GM19468 (cell line): ENCODE data around the gene IGFBP1.
"Not testable (repeated sequence)": the region's sequence is repeated elsewhere in the genome, so short reads cannot be mapped to it uniquely, and the experiment has no call there.

ENCODE experiments used
- ATAC-seq: cut with Tn5 transposase; IDR thresholded peaks from one replicate; pipeline ENCODE4 v1.9.1; 2021; ENCODE audit warnings: mild to moderate bottlenecking, moderate library complexity, moderate number of reproducible peaks; ENCODE audit not compliant: unreplicated experiment; ENCODE audit errors: extremely low read depth

The IGFBP1 gene

GRCh38 chr7:45888185-45888992 is at the start of gene IGFBP1:
Gene IGFBP1 (plus strand): TSS chr7:45888488. CDS start chr7:45888653, 165 bp downstream.
- no peak for ATAC-seq

- not testable (repeated sequence) for ATAC-seq
These were observed 49.4 kb upstream of the IGFBP1 start for GRCh38 chr7:45838852-45839251.

- ATAC-seq = not testable (repeated sequence)
These were observed 46.2 kb upstream of the IGFBP1 start for GRCh38 chr7:45841926-45842717.

- ATAC-seq = not testable (repeated sequence)
These were observed 41.8 kb upstream of the IGFBP1 start for GRCh38 chr7:45846536-45846935.

- ATAC-seq = not testable (repeated sequence)
These were observed 39.6 kb upstream of the IGFBP1 start for GRCh38 chr7:45848734-45849133.

GRCh38 chr7:45852984-45853383 is 35.3 kb upstream of the IGFBP1 start:
- ATAC-seq = not testable (repeated sequence)

GRCh38 chr7:45853491-45853890 is 34.8 kb upstream of the IGFBP1 start:
- not testable (repeated sequence) for ATAC-seq

GRCh38 chr7:45855680-45856079 is 32.6 kb upstream of the IGFBP1 start:
- not testable (repeated sequence) for ATAC-seq

GRCh38 chr7:45856888-45857287 is 31.4 kb upstream of the IGFBP1 start:
- not testable (repeated sequence) for ATAC-seq

GRCh38 chr7:45863715-45864114 is 24.6 kb upstream of the IGFBP1 start:
- no peak for ATAC-seq

- no peak for ATAC-seq
These were observed 22.5 kb upstream of the IGFBP1 start for GRCh38 chr7:45865594-45866410.

GRCh38 chr7:45867471-45867870 is 20.8 kb upstream of the IGFBP1 start:
- no peak for ATAC-seq

GRCh38 chr7:45869426-45869825 is 18.9 kb upstream of the IGFBP1 start:
- no peak for ATAC-seq

- ATAC-seq = no peak
These were observed 15.9 kb upstream of the IGFBP1 start for GRCh38 chr7:45872116-45873034.

GRCh38 chr7:45873035-45873354 is 15.3 kb upstream of the IGFBP1 start, which contains the start of gene CCDC201:
Gene CCDC201 (minus strand): TSS chr7:45873082. CDS start chr7:45873007, 75 bp downstream.
- ATAC-seq = no peak

- no peak for ATAC-seq
These were observed 14.9 kb upstream of the IGFBP1 start for GRCh38 chr7:45873355-45873754.

GRCh38 chr7:45874408-45875131 is 13.7 kb upstream of the IGFBP1 start:
- ATAC-seq = no peak

GRCh38 chr7:45876519-45876918 is 11.8 kb upstream of the IGFBP1 start:
- no peak for ATAC-seq
